Duodenal mucosa (tissue), 2 donors: ENCODE data around the gene LDB2.

Experiments used
- H3K27ac ChIP-seq: one replicate; pipeline ENCODE4 v1.7.0; 2013; ENCODE audit warnings: low read depth, low read length
- H3K27me3 ChIP-seq, 2 donors: one replicate each; pipeline ENCODE4 v1.7.0; 2013; ENCODE audit warnings: low read length in 2 of 2, control low read depth in 1 of 2; ENCODE audit not compliant: insufficient read depth in 2 of 2, control insufficient read depth in 1 of 2
- H3K36me3 ChIP-seq, 2 donors: one replicate each; pipeline ENCODE4 v1.7.0; 2013; ENCODE audit warnings: low read length in 2 of 2, control low read depth in 1 of 2; ENCODE audit not compliant: insufficient read depth in 2 of 2, control insufficient read depth in 1 of 2
- H3K4me1 ChIP-seq, 2 donors: one replicate each; pipeline ENCODE4 v1.7.0; 2013; ENCODE audit warnings: low read length in 2 of 2, control low read depth in 1 of 2; ENCODE audit not compliant: insufficient read depth in 2 of 2, control insufficient read depth in 1 of 2
- H3K4me3 ChIP-seq, 2 donors: one replicate each; pipeline ENCODE4 v1.7.0; 2013; ENCODE audit warnings: low read length in 2 of 2, low read depth in 1 of 2
- H3K9ac ChIP-seq, 2 donors: one replicate each; pipeline ENCODE4 v1.7.0; 2013; ENCODE audit warnings: low read length in 2 of 2, low read depth in 1 of 2
- H3K9me3 ChIP-seq, 2 donors: one replicate each; pipeline ENCODE4 v1.7.0; 2013; ENCODE audit warnings: low read length in 2 of 2, control low read depth in 1 of 2; ENCODE audit not compliant: control insufficient read depth in 1 of 2

The LDB2 gene

GRCh38 chr4:16865209-16865896, 33.1 kb downstream of the LDB2 start:
- Histone ChIP-seq H3K4me3 (no peak overlapping the region), H3K9me3 (peaks cover 0 to 3% of the 10 kb centered on the region in 2 donors), H3K9ac (no peak overlapping the region), H3K36me3 (no peaks in the 10 kb centered on the region), H3K27ac (no peak overlapping the region), H3K4me1 (no peaks in the 10 kb centered on the region), H3K27me3 (no peaks in the 10 kb centered on the region)

GRCh38 chr4:16864199-16864598, 34.2 kb downstream of the LDB2 start:
- no peaks in the 10 kb centered on the region for H3K27me3 ChIP-seq
- no peaks in the 10 kb centered on the region for H3K4me1 ChIP-seq
- H3K36me3 ChIP-seq = no peaks in the 10 kb centered on the region
- no peak overlapping the region for H3K9ac ChIP-seq
- H3K4me3 ChIP-seq = no peak overlapping the region
- H3K9me3 ChIP-seq = peaks cover 0 to 3% of the 10 kb centered on the region in 2 donors
- H3K27ac ChIP-seq = no peak overlapping the region

DNA sequence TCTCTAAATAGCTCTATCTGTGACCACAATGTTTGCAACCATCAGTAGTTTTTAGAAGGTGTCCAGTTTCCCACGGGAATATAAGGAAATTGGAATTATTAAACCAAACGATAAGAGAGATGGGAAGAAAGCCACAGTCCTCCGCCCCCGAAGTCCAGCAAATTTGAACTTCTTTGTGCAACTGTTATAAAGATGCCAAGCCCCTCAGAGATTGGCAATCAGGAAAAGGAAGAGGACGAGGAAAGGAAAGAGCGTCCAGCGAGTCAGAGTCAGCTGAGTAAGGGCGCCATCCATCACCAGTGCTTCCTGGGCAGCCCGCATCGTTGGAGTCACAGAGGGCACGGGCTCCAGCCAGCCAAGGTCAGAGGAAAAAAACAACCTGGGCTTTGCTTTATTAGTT, 35.7 kb downstream of the LDB2 start:
- H3K4me3 ChIP-seq = no peak overlapping the region
- no peaks in the 10 kb centered on the region for H3K36me3 ChIP-seq
- no peak overlapping the region for H3K9ac ChIP-seq
- H3K4me1 ChIP-seq = no peaks in the 10 kb centered on the region
- H3K27me3 ChIP-seq = no peaks in the 10 kb centered on the region
- H3K9me3 ChIP-seq = peaks cover 0 to 3% of the 10 kb centered on the region in 2 donors
- no peak overlapping the region for H3K27ac ChIP-seq

DNA sequence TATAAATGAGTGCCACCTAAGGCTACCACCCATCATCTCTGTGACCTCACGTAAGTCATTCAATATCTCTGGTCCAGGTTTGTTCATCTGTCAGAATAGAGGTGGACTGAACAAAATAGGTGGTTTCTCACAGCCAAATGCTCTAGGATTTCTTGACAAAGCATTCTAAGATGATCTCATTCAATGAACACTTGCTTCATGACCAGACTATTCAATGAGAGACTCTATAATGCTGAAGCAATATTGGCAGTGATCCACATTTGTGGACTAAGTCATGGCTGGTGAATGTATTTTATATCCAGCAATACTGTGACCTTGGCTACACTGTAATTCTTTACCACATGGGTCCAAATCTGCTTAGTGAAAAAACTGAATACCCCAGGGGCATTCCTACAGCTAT, 37.9 kb downstream of the LDB2 start:
- H3K27ac ChIP-seq = no peak overlapping the region
- H3K27me3 ChIP-seq = no peaks in the 10 kb centered on the region
- no peaks in the 10 kb centered on the region for H3K9me3 ChIP-seq
- H3K36me3 ChIP-seq = no peaks in the 10 kb centered on the region
- no peak overlapping the region for H3K9ac ChIP-seq
- no peak overlapping the region for H3K4me3 ChIP-seq
- no peaks in the 10 kb centered on the region for H3K4me1 ChIP-seq

GRCh38 chr4:16859031-16859430, 39.4 kb downstream of the LDB2 start:
- Histone ChIP-seq H3K9me3 (no peaks in the 10 kb centered on the region), H3K36me3 (no peaks in the 10 kb centered on the region), H3K4me1 (no peaks in the 10 kb centered on the region), H3K9ac (no peak overlapping the region), H3K27ac (no peak overlapping the region), H3K27me3 (no peaks in the 10 kb centered on the region), H3K4me3 (no peak overlapping the region)

GRCh38 chr4:16858275-16858752, 40.1 kb downstream of the LDB2 start:
- H3K9me3 ChIP-seq = no peaks in the 10 kb centered on the region
- H3K9ac ChIP-seq = no peak overlapping the region
- no peak overlapping the region for H3K27ac ChIP-seq
- H3K36me3 ChIP-seq = no peaks in the 10 kb centered on the region
- H3K4me1 ChIP-seq = no peaks in the 10 kb centered on the region
- no peak overlapping the region for H3K4me3 ChIP-seq
- no peaks in the 10 kb centered on the region for H3K27me3 ChIP-seq

DNA sequence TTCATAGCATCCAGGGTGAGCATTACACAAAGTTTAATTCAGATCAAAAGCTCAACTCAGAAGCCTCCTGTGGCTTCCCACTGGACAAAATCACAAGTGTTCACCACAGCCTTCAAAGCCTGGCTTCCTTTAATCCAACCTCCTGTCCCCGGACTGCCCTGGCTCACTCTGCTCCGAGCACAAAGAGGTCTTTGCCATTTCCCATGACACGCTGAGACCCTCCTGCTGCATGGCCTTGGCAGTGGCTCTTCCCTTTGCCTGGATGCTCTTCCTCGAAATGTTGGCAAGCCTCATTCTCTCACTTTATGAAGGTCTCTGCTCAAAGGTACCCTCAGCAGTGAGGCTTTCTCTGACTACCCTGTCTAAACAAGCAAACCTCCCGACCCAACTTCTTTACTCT, 41.0 kb downstream of the LDB2 start:
- no peaks in the 10 kb centered on the region for H3K36me3 ChIP-seq
- no peaks in the 10 kb centered on the region for H3K4me1 ChIP-seq
- no peak overlapping the region for H3K9ac ChIP-seq
- H3K4me3 ChIP-seq = no peak overlapping the region
- no peak overlapping the region for H3K27ac ChIP-seq
- H3K27me3 ChIP-seq = no peaks in the 10 kb centered on the region
- H3K9me3 ChIP-seq = no peaks in the 10 kb centered on the region

GRCh38 chr4:16853640-16854039, 44.8 kb downstream of the LDB2 start:
- H3K9ac ChIP-seq = no peak overlapping the region
- H3K9me3 ChIP-seq = no peaks in the 10 kb centered on the region
- H3K27ac ChIP-seq = no peak overlapping the region
- no peak overlapping the region for H3K4me3 ChIP-seq
- H3K27me3 ChIP-seq = no peaks in the 10 kb centered on the region
- H3K4me1 ChIP-seq = no peaks in the 10 kb centered on the region
- no peaks in the 10 kb centered on the region for H3K36me3 ChIP-seq

- Histone ChIP-seq H3K4me1 (no peaks in the 10 kb centered on the region), H3K36me3 (no peaks in the 10 kb centered on the region), H3K9ac (no peak overlapping the region), H3K27me3 (no peaks in the 10 kb centered on the region), H3K27ac (no peak overlapping the region), H3K4me3 (no peak overlapping the region), H3K9me3 (no peaks in the 10 kb centered on the region)
Observed at GRCh38 chr4:16852644-16853043, 45.8 kb downstream of the LDB2 start.

DNA sequence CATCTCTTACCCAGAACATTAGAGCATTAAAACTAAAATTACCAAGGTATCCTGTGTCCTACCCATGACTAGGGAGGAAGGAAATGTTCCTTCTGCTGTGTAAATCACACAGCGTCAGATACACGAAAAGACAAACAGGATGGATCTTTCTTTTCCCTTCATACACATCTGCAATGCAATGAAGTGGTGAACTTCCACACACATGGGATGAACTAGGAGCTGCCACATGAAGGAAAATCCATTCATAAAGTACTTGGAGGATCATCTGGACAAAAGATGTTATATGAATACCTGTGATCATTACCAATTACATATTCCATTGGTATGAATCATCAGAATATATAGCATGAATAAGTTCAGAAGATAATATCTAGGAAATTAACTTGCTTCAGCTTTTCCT, 46.2 kb downstream of the LDB2 start:
- Histone ChIP-seq H3K36me3 (no peaks in the 10 kb centered on the region), H3K4me1 (no peaks in the 10 kb centered on the region), H3K27ac (no peak overlapping the region), H3K9ac (no peak overlapping the region), H3K9me3 (no peaks in the 10 kb centered on the region), H3K27me3 (no peaks in the 10 kb centered on the region), H3K4me3 (no peak overlapping the region)
